HG03575 (cell line): ENCODE data around the gene CCDC177.
"Not testable (repeated sequence)": the region's sequence is repeated elsewhere in the genome, so short reads cannot be mapped to it uniquely, and the experiment has no call there.

Source experiments
- ATAC-seq: cut with Tn5 transposase; IDR thresholded peaks from one replicate; pipeline ENCODE4 v1.9.1; 2021; ENCODE audit not compliant: unreplicated experiment, insufficient number of reproducible peaks, low FRiP score; ENCODE audit errors: extremely low read depth

CCDC177 gene

GRCh38 chr14:69606258-69607184 lies 31.9 kb upstream of the CCDC177 start:
- no peak for ATAC-seq

- ATAC-seq, result no peak
Measured at GRCh38 chr14:69605738-69606137, 31.1 kb upstream of the CCDC177 start.

GRCh38 chr14:69600304-69600891 lies 25.7 kb upstream of the CCDC177 start:
- ATAC-seq, result no peak

GRCh38 chr14:69599431-69599830 lies 24.8 kb upstream of the CCDC177 start:
- ATAC-seq, result not testable (repeated sequence)

GRCh38 chr14:69595336-69595735 lies 20.7 kb upstream of the CCDC177 start:
- ATAC-seq, result no peak

- ATAC-seq, result no peak
Measured at GRCh38 chr14:69594846-69595245, 20.2 kb upstream of the CCDC177 start.

- ATAC-seq, result no peak
Measured at GRCh38 chr14:69593018-69593677, 18.5 kb upstream of the CCDC177 start.

GRCh38 chr14:69591317-69591716 lies 16.6 kb upstream of the CCDC177 start:
- no peak for ATAC-seq

GRCh38 chr14:69587389-69587788 lies 12.7 kb upstream of the CCDC177 start:
- no peak for ATAC-seq

- ATAC-seq, result no peak
Measured at GRCh38 chr14:69586404-69586803, 11.7 kb upstream of the CCDC177 start.

GRCh38 chr14:69584389-69584788 lies 9.7 kb upstream of the CCDC177 start:
- ATAC-seq, result no peak

GRCh38 chr14:69582829-69583228 lies 8.2 kb upstream of the CCDC177 start:
- ATAC-seq, result no peak

- ATAC-seq, result no peak
Measured at GRCh38 chr14:69582212-69582611, 7.5 kb upstream of the CCDC177 start.

- no peak for ATAC-seq
Measured at GRCh38 chr14:69581316-69581935, 6.8 kb upstream of the CCDC177 start.

GRCh38 chr14:69580009-69580577 lies 5.4 kb upstream of the CCDC177 start:
- ATAC-seq, result no peak

- no peak for ATAC-seq
Measured at GRCh38 chr14:69579476-69579875, 4.8 kb upstream of the CCDC177 start.

GRCh38 chr14:69574954-69575295 lies 254 bp upstream of the CCDC177 start:
- ATAC-seq, result no peak

GRCh38 chr14:69573831-69574262 lies 824 bp downstream of the CCDC177 start:
- no peak for ATAC-seq

GRCh38 chr14:69573205-69573830 lies 1.4 kb downstream of the CCDC177 start:
- no peak for ATAC-seq
